SK-N-SH treated with all-trans-retinoic acid at 6 μM for 48 hours (cell line): ENCODE results near the gene DSP.

Source experiments
- CREB5 ChIP-seq: fragments of 250-450 bp; sonication (Bioruptor Pico); IDR thresholded peaks from 2 replicates; pipeline ENCODE4 v1.5.1; 2020; ENCODE audit warnings: low read depth, mild to moderate bottlenecking, moderate library complexity
- GLIS3 ChIP-seq: fragments of 250-450 bp; sonication (Bioruptor Pico); IDR thresholded peaks from 2 replicates; pipeline ENCODE4 v1.5.0; 2020; ENCODE audit warnings: mild to moderate bottlenecking, moderate library complexity
- OSR1 ChIP-seq: fragments of 250-450 bp; sonication (Bioruptor Pico); IDR thresholded peaks from 2 replicates; pipeline ENCODE4 v1.8.0; 2022; ENCODE audit warnings: moderate library complexity, mild to moderate bottlenecking, inconsistent platforms
- PATZ1 ChIP-seq: fragments of 250-450 bp; sonication (Bioruptor Pico); IDR thresholded peaks from 2 replicates; pipeline ENCODE4 v1.8.0; 2020; ENCODE audit warnings: mild to moderate bottlenecking, moderate library complexity, borderline replicate concordance
- SNAI2 ChIP-seq: fragments of 250-450 bp; sonication (Bioruptor Pico); IDR thresholded peaks from 2 replicates; pipeline ENCODE4 v1.5.0; 2020; ENCODE audit warnings: mild to moderate bottlenecking, moderate library complexity
- TCF4 ChIP-seq: fragments of 250-450 bp; sonication (Bioruptor Pico); IDR thresholded peaks from 2 replicates; pipeline ENCODE4 v1.8.0; 2021; ENCODE audit warnings: mild to moderate bottlenecking, moderate library complexity, borderline replicate concordance
- TOX ChIP-seq: fragments of 250-450 bp; sonication (Bioruptor Pico); IDR thresholded peaks from 2 replicates; pipeline ENCODE4 v1.8.0; 2021; ENCODE audit warnings: mild to moderate bottlenecking, moderate library complexity, borderline replicate concordance
- TSHZ2 ChIP-seq: fragments of 250-450 bp; sonication (Bioruptor Pico); IDR thresholded peaks from 2 replicates; pipeline ENCODE4 v1.5.0; 2020; ENCODE audit warnings: mild to moderate bottlenecking, moderate library complexity
- ZC3H10 ChIP-seq: fragments of 250-450 bp; sonication (Bioruptor Pico); IDR thresholded peaks from 2 replicates; pipeline ENCODE4 v1.5.1; 2021; ENCODE audit warnings: mild to moderate bottlenecking, moderate library complexity
- ZFP3 ChIP-seq: fragments of 250-450 bp; sonication (Bioruptor Pico); IDR thresholded peaks from 2 replicates; pipeline ENCODE4 v1.5.0; 2020; ENCODE audit warnings: mild to moderate bottlenecking, moderate library complexity
- ZNF565 ChIP-seq: fragments of 450-650 bp; formaldehyde crosslinking; conservative IDR thresholded peaks from 2 replicates; pipeline ENCODE4 v1.5.0; 2020; ENCODE audit warnings: low read depth, mild to moderate bottlenecking, moderate library complexity
- ZNF70 ChIP-seq: fragments of 450-650 bp; formaldehyde crosslinking; IDR thresholded peaks from 2 replicates; pipeline ENCODE4 v1.5.0; 2020; ENCODE audit warnings: mild to moderate bottlenecking, moderate library complexity

GRCh38 chr6:7569082-7569481, 27.6 kb downstream of the DSP start:
- no peak for TF ChIP-seq GLIS3
- TF ChIP-seq CREB5, result no peak
- no peak for TF ChIP-seq ZC3H10
- TF ChIP-seq OSR1 (CRISPR knock-in tag), result no peak
- TF ChIP-seq ZNF565 (CRISPR knock-in tag), result no peak
- TF ChIP-seq PATZ1, result no peak
- TF ChIP-seq ZFP3, result no peak
- no peak for TF ChIP-seq ZNF70 (CRISPR knock-in tag)
- TF ChIP-seq TCF4 (CRISPR knock-in tag), result no peak
- no peak for TF ChIP-seq SNAI2 (CRISPR knock-in tag)
- no peak for TF ChIP-seq TOX (CRISPR knock-in tag)
- TF ChIP-seq TSHZ2 (CRISPR knock-in tag), result no peak
